ENCODE measurements around the gene SIAH1.
"Not testable (repeated sequence)": the region's sequence is repeated elsewhere in the genome, so short reads cannot be mapped to it uniquely, and the experiment has no call there.

SIAH1 gene

DNA sequence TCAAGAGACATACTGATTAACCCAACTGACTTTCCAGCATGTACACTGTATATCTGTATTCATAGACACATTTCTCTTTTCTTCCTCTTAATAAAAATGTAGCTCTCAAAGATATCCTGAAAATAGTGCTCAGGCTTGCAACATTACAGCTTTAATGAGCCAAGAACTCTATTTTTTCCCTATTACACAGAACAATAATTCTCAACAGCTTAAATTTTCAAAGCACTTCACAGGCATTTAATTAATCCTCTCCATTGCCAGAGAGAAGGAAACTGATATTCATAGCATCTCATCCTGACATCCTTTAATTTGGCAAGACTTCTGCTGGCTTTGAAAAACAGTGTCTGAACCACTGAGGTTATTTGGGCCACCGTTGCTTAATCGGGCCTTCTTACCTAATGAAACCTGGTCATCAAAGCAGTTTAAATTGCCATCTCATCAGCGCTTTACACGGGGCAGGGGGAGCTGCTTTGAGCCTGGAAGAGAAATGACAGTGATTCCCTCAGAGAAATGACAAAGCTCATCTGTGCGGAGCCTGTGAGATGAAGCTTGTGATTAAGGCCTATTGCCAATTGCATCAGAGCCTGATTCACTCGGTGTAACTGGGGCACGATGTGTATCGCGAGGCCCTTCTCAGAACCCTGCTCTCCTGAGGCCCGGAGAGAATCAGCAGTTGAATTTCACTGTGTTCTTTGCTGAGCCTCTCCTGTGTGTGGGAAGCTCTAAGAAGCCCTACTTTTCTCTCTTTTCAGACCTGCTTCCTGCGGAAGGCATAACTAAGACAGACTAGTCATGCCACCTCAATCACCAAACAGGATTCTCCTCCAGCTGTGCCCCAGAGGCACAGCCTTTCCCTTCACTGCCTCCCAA is 8.5 kb upstream of the SIAH1 start:
- peak; percentile 44 for DNase-seq (ENCODE audit: low read depth)

DNA sequence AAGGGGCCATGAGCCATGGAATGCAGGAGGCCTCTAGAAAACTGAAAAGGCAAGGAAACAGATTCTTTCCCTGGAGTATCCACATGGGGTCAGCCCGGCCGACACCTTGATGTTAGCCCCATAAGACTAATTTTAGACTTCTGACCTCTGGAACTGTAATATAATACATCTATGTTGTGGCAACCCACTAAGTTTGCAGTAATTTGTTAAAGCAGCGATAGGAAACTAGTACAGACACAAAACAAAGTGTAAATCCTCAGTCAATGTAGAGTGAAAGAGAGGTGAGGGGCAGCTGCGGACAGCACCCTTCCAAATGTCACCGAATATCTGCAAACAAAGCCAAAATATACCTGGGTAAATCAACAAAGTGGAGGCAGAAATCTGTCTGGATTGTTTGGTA is 7.2 kb upstream of the SIAH1 start:
- DNase-seq (ENCODE audit: low read depth) = no peak

DNA sequence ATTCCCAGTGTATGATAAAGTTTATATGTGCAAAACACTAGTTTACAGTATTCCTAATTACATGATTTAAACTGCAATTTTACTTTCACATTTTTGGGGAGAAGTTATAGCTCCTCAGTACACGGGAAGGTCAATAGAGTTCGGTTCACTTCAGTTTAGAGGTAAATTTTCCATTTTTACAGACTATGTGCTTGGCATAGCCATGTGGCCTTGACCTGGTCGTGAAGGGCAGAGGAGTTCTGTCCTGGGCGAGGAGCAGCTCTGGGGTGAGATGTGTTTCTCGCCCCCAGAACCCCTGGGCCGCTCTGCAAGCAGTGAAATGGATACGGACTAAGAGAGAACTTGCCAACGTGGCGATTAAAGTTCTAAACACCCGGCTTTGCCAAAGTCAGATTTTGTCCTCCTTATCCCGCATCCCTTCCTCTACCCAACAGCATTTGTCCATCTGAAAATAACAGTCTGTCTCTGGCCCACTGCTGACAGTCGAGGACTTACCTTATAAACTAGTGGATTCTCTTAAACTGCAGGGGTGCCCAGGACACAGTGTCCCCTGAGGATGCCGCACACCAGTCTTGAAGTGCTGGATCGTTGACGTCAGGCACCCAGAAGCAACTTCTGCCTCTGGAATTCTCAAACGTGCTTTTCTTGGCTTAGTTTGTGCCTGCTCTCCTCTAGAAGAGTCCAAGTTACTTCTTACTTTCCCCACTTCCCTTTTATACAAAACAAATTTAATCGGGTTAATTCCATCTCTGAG is 1.5 kb upstream of the SIAH1 start:
- no peak for DNase-seq (ENCODE audit: low read depth)

DNA sequence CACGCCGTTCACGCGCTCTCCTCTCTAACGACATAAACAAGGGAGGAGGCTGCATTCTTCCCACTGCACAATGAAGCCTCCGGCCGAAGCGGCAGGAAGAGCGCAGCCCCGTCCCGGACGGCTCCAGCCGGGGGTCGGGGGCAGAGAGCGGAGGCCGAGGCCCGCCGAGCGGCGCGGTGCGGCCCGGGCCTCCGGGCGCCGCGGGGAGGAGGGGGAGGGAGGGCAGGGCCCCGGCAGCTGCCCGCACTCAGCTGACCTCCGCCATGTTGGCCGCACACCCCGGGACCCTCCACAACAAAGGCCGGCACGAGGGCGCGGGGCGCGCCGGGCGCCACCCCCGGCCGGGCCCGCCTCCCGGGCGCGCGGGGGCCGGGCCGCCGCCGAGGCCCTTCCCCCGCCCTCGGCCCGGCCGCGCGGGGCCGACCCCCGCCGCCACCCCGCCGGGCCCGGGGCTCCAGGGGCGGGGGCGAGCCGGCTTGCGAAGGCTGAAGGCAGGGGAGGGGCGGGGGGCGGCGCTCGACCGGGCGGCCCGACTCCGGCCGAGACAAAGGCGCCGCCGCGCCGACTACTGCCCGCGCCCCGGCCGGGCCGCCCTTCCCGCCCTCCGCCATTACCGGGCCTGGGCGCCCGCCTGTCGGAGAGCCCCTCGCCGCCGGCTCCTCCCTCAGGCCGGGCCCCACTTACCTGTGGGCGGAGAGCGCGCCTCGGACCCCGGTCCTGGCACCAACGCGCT is 527 bp downstream of the SIAH1 start:
- DNase-seq (ENCODE audit: low read depth) = peak; percentile 65

DNA sequence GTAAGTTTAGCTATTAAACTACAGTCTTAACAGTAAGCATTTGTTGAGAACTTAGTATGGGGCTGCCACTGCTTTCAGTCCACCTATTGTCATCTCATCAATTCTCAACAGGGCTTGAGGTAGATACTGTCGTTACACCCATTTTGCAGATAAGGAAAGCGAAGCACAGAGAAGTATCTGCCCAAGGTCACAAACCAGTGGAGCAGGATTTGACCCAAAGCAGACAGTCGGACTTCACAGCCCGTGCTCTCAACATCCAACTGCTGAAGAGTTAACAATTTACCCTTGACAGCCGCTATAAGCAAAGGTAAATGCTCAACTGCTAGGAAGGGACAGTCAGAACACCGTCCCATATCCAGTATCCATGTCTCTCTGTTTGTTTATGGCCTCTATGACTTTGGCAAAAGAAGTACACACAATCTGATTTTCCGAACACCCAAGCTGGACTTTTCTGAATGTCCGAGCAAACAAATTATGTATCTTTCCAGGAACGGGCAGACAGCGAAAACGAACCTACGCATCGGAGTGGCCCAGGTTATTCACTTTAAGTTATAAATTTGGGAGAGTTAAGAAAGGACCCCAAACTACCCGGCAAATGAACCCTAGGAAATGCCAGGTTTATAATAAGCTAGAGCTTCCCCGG is 1.2 kb downstream of the SIAH1 start:
- no peak for DNase-seq (ENCODE audit: low read depth)

DNA sequence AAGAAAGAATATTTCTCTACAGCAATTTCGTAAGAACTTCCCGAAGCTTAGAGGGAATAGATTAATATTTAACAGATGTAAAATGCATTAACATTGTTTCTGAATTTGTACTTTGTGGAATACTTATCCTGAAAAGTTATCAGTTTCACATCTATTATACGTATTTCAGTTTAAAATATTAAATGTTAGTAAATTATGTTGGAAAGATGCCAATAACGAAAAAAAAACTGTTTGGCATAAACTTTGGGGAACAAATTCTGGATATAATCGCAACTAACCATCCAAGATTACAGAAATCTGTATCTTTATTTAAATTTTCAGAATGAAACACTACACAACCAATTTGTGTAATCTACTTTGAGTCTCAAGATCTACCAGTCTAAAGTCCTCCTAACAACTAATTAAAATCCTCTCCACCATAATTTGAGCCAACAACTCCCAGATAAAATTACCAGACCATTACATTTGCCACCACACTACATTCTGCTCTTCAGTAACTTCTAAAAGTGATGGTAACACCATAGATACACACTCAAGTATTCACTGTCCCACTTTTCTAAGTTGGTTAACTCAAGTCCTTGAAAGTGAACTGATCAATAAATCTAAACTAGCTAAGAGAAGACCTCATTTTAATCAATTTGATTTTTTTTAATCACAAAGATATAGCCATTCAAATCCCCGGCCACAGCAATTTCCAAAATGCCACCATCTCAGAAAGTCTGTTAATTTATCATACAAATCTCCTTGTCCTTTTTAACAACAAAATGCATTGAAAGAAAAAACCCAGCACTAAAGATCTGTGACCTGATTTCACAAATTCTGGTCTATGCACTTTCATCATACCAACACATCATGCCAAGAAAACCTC is 2.0 kb downstream of the SIAH1 start:
- DNase-seq (ENCODE audit: low read depth) = peak; percentile 62

DNA sequence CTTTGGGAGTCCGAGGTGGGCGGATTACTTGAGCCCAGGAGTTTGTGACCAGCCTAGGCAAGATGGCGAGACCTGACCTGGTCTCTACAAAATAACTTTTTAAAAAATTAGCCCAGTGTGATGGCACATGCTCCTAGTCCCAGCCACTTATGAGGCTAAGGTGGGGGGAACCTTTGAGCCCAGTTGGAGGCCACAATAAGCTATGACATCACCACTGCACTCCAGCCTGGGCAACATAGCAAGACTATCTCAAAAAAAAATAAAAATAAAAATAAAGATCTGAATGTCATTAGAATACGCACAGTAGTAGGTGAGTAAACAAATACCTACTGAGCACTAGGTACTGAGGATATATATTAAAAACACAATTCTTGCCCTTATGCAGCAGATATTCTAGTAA is 3.1 kb downstream of the SIAH1 start:
- no peak for DNase-seq (ENCODE audit: low read depth)

DNA sequence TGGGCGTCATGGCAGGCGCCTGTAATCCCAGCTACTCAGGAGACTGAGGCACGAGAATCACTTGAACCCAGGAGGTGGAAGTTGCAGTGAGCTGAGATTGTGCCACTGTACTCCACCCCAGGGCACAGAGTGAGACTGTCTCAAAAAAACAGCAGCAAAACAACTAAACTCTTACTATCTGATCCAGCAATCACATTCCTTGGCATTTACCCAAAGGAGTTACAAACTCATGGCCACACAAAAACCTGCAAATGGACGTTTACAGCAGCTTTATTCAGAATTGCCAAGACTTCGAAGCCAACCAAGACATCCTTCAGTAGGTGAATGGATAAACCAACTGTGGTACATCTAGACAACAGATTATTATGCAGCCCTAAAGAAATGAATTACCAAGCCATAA is 4.0 kb downstream of the SIAH1 start:
- peak; percentile 71 for DNase-seq (ENCODE audit: low read depth)

DNA sequence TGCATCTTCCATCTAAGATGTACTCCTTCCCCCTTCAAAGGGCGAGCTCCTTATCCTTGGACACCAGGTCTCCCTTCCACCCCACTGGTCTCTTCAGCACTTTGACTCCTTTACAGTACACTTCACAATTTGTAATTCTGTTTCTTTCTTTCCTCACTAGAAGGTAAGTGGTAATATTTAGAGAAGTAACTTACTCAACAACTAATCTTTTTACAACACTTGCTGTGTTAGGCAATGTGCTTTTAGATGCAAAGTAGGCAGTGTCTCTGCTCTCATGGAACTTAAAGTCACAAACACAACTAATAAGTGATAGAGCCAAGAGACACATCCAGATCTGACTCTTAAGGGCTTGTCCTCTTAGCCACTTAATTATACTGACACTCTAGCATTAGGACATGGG is 6.4 kb downstream of the SIAH1 start:
- DNase-seq (ENCODE audit: low read depth) = no peak

DNA sequence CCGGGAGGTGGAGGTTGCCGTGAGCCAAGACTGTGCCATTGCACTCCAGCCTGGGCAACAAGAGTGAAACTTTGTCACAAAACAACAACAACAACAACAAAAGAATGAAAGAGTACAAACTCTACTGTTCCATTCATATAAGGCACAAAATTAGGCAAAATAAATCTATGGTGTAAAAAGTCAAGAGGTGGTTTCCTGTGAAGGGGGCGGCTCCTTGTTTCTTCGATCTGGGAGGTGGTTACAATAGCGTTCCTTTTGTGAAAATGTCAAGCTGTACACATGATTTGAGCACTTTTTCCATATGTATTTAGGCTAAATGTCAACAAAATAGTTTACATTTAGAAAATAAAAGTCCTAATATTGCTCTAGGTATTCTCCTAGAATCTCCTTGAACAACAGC is 6.9 kb downstream of the SIAH1 start:
- no peak for DNase-seq (ENCODE audit: low read depth)

DNA sequence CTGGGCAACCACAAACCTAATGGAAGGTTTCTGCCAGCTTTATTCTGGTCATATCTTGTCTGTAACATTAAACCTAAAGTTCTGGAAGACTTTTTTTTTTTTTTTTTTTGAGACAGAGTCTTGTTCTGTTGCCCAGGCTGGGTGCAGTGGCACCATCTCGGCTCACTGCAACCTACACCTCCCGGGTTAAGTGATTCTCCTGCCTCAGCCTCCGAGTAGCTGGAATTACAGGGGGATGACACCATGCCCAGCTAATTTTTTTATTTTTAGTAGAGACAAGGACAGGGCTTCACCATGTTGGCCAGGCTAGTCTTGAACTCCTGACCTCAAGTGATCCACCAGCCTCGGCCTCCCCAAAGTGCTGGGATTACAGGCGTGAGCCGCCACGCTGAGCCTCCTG is 7.9 kb downstream of the SIAH1 start:
- not testable (repeated sequence) for DNase-seq (ENCODE audit: low read depth)

DNA sequence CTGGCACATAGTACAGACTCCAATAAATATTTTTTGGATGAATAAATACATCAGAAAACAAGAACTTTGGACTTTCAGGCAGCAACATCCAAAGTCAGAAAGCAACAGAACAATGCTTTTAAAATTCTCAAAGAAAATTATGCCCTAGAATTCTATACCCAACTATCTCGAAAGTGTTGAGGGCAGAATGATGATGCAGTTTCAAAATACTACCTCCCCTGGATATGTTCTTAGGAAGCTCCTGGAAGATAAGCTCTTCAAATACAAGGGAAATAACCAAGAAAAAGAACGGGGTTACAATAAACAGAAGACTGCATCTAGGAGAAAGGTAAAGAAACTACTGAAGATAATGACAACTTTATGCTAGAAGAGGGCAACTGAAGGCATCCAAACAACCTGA is 11.0 kb downstream of the SIAH1 start:
- DNase-seq (ENCODE audit: low read depth) = no peak

DNA sequence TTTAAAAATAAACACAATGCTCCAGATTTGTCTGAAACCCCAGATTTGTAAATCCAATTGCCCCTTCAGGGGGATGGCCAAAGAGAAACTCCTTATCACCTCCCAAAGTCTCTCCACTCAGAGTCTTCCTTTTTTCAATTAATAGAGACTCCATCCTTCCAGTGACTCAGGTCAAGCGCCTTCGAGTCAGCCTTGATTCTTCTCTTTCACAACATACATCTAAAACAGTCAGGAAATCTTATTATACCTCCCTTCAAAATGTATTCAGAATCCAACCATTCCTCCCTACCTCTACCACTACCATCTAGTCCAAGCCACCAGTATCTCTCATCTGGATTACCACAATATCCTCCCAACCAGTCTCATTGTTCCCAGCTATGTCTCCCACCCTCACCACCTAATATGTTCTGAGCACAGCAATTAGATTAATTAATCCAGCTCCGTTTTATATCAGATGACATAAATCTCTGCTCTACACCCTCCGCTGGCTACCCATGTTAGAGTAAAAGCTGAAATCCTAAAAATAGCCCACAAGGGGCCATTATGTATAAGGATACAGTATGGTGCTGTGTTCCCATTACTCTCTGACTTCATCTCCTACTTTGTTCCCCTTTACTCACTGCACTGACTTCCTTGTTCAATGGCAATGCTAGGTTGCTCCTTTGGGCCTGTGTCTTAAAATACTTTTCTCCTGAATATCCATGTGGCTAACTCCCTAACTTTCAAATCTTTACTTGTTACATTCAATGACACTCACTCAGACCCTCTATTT is 11.8 kb downstream of the SIAH1 start:
- DNase-seq (ENCODE audit: low read depth) = peak; percentile 39

DNA sequence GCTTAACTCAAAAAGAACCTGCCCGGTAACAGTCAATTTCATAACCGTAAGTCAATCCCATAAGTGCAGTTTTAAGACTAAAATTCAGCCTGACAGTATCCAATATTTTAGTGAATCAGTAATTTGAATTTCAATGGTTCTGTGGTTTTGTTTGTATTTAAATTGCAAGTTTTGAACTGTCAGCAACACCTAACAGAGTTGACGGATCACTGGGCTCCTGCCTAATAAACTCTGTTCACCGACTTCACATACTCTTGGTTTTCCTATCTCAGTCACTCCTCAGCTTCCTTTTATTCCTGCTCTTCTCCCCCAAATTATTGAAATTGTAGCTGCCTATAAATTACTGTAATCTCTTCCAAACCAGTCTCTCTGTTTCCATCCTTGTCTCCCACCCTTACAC is 12.5 kb downstream of the SIAH1 start:
- DNase-seq (ENCODE audit: low read depth) = no peak

DNA sequence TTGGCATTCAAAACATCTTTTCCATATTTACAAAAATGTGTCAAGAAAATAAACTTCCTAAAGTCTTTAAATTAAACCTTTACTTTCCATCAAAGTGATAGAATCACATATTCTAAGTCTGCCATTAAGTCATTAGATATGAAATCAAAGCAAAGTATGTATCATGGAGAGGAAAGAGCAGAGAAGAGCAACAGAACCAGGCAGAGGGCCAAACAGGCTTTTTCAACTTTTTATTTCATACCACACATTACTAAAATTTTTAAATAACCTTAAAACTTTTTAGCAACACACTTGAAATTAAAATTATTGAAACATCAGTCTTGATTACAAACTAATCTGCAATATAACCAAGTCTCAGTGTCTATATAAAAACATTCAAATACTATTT is 13.8 kb downstream of the SIAH1 start:
- DNase-seq (ENCODE audit: low read depth) = peak; percentile 40

DNA sequence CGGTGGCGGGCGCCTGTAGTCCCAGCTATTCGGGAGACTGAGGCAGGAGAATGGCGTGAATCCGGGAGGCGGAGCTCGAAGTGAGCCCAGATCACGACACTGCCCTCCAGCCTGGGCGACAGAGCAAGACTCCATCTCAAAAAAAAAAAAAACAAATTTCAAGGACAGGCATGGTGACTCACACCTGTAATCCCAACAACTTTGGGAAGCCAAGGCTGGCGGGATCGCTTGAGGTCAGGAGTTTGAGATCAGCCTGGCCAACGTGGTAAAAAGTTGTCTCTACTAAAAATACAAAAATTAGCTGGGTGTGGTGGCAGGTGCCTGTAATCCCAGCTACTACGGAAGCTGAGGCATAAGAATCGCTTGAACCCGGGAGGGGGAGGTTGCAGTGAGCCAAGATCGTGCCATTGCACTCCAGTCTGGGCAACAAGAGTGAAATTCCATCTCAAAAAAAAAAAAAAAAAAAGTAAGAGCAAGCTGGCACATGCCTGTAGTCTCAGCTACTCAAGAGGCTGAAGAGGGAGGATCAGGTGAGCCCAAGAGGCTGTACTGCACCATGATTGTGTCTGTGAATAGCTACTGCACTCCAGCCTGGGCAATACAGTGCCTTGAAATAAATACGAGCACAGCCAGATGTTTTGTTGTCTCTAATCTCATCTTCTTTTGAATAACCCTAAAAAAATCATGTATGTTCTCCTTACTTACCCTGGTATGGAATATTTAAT is 14.4 kb downstream of the SIAH1 start:
- DNase-seq (ENCODE audit: low read depth) = not testable (repeated sequence)

DNA sequence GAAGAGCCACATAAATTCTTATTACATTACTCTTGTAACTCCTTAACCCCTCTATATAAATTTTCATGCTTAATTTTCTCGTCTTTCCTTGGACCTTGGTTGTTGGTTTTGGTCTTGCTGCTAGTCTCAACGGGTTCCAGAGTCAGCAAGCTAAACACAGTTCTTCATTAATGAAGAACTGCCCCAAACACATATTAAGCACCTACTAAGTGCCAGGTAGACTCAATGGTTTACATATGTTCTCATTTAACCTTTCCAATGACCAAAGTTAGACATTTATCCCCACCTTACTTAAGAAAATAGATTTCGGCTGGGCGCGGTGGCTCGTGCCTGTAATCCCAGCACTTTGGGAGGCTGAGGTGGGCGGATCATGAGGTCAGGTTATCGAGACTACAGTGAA is 15.0 kb downstream of the SIAH1 start:
- no peak for DNase-seq (ENCODE audit: low read depth)

DNA sequence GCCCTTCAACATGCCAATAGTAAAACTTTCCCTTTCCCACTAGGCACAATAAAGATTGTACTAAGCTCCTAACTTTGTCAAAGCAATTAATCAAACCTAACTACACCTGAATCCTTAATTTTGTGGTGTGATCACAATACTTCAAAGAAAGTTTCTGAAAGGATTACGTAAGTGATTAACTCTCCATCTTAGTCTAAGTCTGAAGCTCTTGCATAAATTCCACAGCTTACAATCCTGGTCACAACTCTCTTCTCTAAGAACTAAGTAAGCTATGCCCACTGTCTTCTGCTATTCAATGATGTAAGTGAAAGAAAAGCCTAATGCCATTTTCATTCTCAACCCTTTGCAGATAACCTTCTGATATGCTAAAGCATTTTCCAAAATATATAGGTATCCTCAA is 15.4 kb downstream of the SIAH1 start:
- no peak for DNase-seq (ENCODE audit: low read depth)

DNA sequence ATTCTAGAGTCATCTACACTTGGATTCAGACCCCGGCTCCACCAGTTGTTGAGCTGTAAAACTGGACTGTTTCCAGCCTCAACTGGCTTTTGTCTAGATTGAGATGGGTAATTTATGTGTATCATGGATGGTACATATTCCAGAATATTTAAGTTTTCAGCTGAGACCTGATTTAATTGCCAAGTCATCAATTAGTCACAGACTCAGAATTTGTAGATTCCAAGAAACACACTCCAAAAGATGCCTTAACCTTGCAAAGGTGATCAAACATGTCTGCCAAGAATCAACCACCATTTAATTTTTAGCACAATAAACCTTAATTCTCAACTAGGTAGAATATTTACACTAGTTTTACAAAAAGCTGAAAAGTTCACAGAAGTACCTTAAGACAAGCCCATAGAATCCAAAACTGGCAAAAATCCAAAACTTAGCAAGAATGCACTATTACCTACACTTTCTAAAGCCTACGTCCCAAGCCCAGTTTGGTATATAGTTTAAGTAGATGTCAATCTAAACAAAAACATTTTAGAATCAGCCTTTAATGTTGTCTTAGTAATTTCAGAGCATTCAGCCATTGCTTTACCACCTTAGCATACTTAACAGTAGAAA is 17.7 kb downstream of the SIAH1 start:
- no peak for DNase-seq (ENCODE audit: low read depth)
